Measurements from ENCODE around the gene EHMT2.
"Not testable (repeated sequence)": the region's sequence is repeated elsewhere in the genome, so short reads cannot be mapped to it uniquely, and the experiment has no call there.

EHMT2 gene

DNA sequence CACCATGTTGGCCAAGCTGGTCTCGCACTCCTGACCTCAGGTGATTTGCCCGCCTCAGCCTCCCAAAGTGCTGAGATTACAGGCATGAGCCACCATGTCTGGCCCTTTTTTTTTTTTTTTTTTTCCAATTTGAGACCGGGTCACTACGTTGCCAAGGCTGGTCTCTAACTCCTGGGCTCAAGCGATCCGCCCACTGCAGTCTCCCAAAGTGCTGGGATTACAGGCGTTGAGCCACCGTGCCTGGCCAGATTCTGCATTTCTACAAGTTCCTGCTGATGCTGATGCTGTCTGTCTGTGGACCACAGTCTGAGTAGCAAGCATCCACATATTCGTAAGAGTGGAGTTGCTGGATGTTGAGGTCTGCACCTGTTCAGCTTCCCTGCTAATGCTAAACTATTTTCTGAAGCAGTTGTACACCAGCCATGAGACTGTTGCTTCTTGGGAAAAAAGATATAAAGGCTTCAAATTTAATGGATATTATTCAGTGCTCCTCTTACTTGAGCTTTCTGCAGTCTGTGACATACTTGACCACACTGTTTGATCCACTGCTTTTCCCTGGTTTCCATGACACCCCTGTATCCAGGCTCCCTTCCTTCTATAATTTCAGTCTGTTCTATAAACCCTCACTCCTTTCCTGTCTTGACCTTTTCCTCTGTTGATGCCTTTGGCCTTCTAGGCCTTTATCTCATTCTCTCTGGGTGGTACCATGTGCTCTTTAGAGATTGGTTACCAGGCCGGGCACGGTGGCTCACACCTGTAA lies 14.5 kb upstream of the EHMT2 start:
- DNase-seq: no peak

GRCh38 chr6:31909298-31909697 lies 11.8 kb upstream of the EHMT2 start:
- DNase-seq: not testable (repeated sequence)

- DNase-seq: no peak
These were observed 11.3 kb upstream of the EHMT2 start for GRCh38 chr6:31908791-31909190.

DNA sequence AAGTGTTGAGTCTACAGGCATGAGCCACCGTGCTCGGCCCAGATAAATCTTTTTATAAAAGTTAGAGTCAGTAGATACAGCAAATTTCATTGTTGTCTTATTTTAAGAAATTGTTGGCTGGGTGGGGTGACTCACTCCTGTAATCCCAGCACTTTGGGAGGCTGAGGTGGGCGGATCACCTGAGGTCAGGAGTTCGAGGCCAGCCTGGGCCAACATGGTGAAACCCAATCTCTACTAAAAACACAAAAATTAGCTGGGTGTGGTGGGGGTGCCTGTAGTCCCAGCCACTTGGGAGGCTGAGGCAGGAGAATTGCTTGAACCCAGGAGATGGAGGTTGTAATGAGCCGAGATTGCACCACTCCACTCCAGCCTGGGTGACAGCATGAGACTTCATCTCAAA lies 10.8 kb upstream of the EHMT2 start:
- not testable (repeated sequence) for DNase-seq

DNA sequence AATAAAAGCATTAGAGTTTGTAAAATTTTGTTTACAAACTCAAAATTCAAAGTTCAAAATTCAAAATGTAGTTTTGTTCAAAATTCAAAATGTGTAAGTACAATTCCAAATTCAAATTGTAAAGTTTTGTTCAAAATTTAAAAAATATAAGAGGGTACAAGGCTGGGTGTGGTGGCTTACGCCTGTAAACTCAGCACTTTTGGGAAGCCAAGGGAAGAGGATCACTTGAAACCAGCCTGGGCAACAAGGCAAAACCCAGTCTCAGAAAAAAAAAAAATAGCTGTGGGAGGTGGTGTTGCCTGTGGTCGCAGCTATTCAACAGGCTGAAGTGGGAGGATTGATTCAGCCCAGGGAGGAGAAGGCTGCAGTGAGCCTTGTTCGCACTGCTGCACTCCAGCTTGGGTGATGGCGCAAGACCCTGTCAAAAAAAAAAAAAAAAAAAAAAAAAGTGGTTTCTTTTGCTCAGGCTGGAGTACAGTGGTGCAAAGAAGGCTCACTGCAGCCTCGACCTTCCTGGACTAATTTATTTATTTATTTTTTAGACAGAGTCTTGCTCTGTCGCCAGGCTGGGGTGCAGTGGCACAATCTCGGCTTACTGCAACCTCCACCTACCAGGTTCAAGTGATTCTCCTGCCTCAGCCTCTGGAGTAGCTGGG lies 9.8 kb upstream of the EHMT2 start:
- no peak for DNase-seq

DNA sequence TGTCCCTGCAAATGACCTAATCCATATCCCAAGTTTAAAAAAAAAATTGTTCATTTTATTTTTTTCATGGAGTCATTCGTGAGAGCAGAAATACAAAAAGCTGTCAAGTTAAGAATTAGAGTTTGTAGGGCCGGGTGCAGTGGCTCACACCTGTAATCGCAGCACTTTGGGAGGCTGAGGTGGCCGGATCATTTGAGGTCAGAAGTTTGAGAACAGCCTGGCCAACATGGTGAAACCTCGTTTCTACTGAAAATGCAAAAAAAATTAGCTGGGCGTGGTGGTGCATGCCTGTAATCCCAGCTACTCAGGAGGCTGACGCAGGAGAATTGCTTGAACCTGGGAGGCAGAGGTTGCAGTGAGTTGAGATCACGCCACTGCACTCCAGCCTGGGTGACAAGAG lies 9.2 kb upstream of the EHMT2 start:
- DNase-seq: not testable (repeated sequence)

- DNase-seq: peak; percentile 22
These were observed 8.6 kb upstream of the EHMT2 start for GRCh38 chr6:31906122-31906521.

- no peak for DNase-seq
These were observed 7.5 kb upstream of the EHMT2 start for GRCh38 chr6:31905041-31905440.

- DNase-seq: no peak
These were observed 6.5 kb upstream of the EHMT2 start for GRCh38 chr6:31903957-31904356.

DNA sequence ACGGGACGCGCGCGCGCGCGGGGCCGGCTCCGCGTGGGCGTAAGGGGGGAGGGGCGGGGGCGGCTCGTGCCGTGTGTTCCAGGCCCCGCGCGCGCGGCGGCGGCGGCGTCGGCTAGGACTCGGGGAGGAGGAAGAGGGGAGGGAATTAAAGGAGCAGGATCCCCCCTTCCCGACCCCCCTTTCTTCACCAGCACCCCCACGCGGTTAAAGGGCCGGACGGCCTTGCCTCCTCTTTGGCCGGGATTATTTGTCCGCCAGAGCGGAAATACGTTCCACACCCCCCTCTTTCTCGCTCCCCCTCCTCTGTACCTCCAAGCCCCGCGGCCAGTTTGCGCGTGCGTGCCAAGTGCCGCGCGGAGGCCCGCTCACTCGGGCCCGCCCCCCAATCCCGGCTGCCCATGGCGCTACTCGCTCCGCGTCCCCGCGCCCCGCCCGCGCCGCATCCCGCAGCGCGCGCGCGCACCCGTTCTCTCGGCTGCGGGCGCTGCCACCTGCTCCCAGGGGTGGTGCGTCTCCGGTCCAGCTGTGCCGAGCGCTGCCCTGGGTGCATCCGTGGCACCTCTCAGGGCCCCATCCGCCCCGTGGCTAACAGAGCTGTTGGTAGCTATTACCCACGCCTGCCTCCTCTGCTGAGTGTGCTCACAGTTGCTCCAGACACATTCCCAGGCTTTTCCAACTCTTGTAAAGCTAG lies 4.6 kb upstream of the EHMT2 start, which contains the start of gene ZBTB12:
TSS of gene ZBTB12 (minus strand) at position 134 of the 691 bp plus-strand sequence. CDS start 781 bp downstream, outside the sequence.
- DNase-seq: peak; percentile 99

DNA sequence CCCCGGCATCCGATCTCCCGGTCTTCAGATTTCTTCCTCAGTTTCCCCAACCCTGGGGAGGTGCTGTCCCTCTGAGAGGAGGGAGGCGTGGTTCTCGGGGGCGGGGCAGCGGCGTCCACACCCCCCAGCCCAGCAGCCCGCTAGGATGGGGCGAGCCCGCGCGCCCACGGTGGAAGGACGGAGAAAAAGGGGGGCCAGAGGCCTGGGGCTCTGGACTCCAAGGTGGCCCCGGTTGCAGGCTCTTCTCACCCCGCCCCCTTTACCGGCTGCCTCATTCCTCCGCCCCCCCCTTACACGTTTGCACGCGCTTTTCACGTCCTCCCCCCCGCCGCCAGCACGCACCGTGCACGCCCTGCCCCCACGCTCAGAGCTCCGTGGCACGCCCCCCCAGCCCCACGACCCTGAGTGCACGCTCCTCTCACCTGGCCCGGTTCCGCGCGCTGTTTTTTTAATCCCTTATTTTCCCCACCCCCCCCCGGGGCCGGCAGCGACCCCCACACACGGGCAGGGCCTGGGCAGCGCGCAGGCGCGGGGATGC lies 4.0 kb upstream of the EHMT2 start:
- peak; percentile 79 for DNase-seq

DNA sequence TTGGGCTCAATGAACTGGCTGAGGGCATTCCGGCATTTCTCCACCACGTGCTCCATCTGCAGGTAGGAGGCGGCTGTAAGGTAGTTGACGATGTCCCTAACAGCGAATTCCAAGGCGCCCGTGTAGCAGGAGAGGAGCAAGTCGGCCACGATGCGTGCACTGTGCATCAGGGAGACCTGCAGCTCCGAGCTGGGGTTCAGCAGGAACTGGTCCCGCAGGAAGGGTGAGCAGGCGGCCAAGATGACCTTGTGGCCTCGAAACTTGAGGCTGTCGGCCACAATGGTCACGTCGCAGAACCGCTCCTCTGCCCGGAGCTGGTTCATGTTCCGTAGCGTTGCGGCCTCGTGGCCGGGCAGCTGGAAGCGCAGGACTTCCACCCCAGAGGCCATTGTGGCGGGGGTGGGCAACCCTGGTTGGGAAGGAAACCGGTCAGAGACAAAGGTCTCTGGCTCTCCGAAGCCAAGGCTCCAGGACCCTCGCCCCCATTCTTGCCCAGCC lies 3.5 kb upstream of the EHMT2 start:
- DNase-seq: no peak

- DNase-seq: no peak
These were observed 2.6 kb upstream of the EHMT2 start for GRCh38 chr6:31899882-31900722.

- no peak for DNase-seq
These were observed 1.7 kb upstream of the EHMT2 start for GRCh38 chr6:31899215-31899614.

DNA sequence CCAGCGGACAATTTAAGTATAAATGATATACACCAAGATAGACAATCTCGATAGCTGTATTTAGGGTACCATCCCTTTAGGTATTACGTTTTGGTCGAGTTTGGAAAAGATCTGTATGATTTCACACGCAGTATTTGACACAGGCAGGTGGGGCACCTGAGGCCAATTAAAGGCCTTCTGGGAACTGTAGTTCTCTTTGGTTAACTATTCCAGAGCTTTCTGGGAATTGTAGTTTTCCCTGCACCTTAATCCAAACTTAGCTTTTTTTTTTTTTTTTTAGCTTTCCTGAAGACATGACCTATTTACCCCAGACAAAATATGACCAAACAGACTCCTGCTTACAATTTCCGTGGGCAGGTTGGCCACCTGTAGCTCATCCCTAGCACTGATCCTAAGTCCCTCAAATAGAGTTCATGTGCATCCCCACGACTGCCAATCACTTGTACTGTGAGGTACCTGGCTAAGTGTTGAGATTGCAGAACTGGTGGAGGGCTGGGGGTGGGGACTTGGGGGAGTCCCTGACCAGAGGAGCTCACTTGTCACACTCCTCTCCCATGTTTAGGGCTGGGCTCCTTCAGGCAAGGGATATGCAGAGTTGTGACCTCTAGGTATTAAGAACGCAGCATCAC lies 999 bp upstream of the EHMT2 start:
- DNase-seq: peak; percentile 82

DNA sequence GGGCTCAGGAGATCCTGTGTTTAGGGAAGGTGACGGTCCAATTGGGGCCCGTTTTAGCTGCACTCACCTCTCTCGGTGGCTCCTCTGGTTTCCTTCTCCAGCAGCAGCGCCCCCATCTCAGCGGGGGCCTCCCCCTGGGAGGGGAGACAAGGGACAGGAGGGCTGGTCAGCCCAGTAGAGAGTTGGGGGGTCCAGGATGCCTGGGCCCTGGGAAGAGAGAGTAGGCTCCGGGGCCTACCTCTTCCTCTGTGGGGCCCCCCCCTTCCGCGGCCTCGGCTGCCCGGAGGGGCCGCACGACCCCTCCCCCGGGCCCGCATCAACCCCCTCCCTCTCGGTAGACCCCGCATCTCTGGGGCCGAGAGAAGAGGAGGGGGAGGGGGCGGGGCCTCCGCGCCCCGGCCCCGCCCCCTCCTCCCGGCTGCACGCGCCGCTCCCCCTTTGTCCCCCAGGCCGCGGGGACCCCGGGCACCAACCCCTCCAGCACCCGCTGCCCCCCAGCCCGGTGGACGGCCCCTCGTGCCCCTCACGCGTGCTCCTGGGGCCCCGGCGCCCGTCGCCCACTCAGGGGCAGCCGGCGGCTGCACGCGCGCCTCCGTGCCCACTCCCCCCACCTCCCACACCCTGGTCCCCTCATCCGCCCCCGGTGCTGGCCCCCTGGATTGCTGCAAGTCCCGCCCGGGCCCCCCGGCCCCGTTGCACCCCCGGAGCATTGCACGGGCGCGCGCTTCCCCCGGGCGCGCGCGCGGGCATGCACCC lies 464 bp downstream of the EHMT2 start:
- peak; percentile 53 for DNase-seq

DNA sequence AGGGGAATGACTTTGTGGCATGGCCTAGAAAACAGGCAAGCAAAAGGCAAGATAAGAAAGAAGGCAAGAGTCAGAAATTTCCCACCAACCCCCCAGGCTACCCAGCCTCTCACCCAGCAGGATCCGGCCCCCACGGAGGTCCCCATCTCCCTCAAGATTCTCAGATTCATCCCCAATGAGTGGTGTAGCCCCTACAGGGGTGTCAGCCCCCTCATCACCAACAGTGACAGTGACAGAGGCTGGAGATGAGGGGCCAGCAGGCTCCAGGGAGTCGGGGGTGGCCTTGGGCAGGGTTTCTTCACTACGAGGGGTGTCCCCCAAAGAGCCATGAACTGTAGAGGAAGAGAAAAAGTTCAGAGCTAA lies 1.0 kb downstream of the EHMT2 start:
- DNase-seq: no peak

GRCh38 chr6:31892821-31893220 lies 4.7 kb downstream of the EHMT2 start:
- DNase-seq: no peak

GRCh38 chr6:31889331-31889972 lies 8.0 kb downstream of the EHMT2 start:
- no peak for DNase-seq
